ENCODE data around the gene PGAM5. TPM values are rescaled to one million over a fixed set of nuclear protein-coding genes. Genes with fewer than 3 reads are reported as not detected.

Gene PGAM5
- total RNA-seq, 1 experiment from 2014 or later: 135 TPM

DNA sequence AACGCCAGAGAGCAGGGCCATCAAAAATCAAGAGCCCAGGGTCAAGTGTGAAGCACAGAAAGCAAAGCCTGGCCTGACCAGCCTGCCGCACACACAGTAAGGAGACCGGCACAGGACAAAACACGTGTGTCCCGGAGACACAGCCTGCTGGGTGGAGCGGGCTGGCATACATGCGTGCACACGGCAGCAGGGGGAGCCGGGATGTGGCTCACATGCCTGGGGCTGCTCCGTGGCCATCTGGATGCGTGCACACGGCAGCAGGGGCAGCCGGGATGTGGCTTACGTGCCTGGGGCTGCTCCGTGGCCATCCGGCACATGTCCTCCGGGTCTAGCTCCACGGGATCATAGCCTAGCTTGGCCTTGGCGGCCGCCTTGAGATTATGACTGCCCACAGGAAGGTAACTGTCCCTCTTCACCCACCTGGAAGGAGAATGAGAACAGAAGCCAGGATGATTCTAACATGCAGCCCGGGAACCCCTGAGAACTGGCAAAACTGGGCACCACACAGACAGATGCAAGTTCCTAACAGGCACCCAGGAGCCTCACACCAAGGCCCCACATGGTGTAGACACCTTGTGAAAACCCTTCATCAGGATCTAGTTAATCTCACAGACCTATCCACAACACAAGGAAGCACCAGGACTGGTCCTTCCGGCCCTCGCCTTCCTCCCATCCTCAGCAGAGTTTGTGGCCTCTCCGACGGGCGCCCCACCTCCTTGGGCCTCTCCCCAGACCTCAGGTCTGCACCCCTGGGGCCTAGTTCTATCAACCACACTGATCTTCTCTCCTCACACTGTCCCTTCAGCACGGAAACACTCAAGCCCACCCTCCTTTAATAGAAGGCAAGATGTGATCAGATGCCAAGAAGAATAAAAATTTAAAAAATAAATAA is 37.1 kb upstream of the PGAM5 start:
- H3K9me2 ChIP-seq (replicated peaks; ENCODE audit: low read length): no peaks in the 10 kb centered on the region
- no peak for ATAC-seq
- BruUV-seq (replicated peaks): no TSS peak

DNA sequence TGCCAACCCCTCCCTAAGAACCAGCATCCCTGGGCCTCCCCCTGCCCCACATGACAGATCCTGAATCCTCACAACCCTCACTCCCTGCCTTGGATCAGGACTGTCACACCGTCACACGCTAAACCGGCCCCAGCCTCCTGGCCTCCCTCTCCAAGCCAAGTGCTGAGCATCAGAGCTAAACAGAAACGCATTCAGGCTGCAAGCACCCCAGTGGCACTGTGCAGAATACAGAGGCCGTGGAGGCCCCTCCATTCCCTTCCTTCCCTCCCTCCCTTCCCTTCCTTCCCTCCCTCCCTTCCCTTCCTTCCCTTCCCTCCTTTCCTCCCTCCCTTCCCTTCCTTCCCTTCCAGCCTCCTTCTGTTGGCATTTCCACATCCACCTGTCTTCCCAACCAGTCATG is 36.1 kb upstream of the PGAM5 start:
- H3K9ac ChIP-seq (ENCODE audit: low read length): no peak overlapping the region
- ChIA-PET POLR2A (ENCODE audit: unreplicated experiment) (no interaction called here), CTCF (no interaction called here)
- TF ChIP-seq EZH2 (IDR thresholded peaks at IDR 0.05; ENCODE audit: low read length, unreplicated experiment): no peak
- TF ChIP-seq EZH2phosphoT487 (IDR thresholded peaks at IDR 0.05; ENCODE audit: borderline replicate concordance, low read length): no peak
- TF ChIP-seq, protein P1, sequence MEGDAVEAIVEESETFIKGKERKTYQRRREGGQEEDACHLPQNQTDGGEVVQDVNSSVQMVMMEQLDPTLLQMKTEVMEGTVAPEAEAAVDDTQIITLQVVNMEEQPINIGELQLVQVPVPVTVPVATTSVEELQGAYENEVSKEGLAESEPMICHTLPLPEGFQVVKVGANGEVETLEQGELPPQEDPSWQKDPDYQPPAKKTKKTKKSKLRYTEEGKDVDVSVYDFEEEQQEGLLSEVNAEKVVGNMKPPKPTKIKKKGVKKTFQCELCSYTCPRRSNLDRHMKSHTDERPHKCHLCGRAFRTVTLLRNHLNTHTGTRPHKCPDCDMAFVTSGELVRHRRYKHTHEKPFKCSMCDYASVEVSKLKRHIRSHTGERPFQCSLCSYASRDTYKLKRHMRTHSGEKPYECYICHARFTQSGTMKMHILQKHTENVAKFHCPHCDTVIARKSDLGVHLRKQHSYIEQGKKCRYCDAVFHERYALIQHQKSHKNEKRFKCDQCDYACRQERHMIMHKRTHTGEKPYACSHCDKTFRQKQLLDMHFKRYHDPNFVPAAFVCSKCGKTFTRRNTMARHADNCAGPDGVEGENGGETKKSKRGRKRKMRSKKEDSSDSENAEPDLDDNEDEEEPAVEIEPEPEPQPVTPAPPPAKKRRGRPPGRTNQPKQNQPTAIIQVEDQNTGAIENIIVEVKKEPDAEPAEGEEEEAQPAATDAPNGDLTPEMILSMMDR (conservative IDR thresholded peaks at IDR 0.05; ENCODE audit: low read depth, low read length): no peak
- H3K27me3 ChIP-seq (ENCODE audit: low read length): no peaks in the 10 kb centered on the region
- H3K4me1 ChIP-seq (ENCODE audit: insufficient read depth, low read length): no peaks in the 10 kb centered on the region
- H3K36me3 ChIP-seq (ENCODE audit: low read depth, low read length): peaks cover 52% of the 10 kb centered on the region
- 0 out of 2 replicates have a peak, but pooled peaks cover 4% of the 10 kb centered on the region for H4K20me1 ChIP-seq (ENCODE audit: low read length)
- no peaks in the 10 kb centered on the region for H3K9me2 ChIP-seq (replicated peaks; ENCODE audit: low read length)
- H3K27ac ChIP-seq (ENCODE audit: low read length): no peak overlapping the region
- H3K79me2 ChIP-seq (ENCODE audit: low read length): no peaks in the 10 kb centered on the region
- no peaks in the 10 kb centered on the region for H3K9me3 ChIP-seq (ENCODE audit: low read length)
- no peak overlapping the region for H3K4me2 ChIP-seq (ENCODE audit: low read length)
- no peak overlapping the region for H3K4me3 ChIP-seq (ENCODE audit: low read length)
- DNase-seq (no peak), ATAC-seq (no peak)
- intact Hi-C loops (cut with micrococcal nuclease): no loop called here
- no peaks in the 10 kb centered on the region for H3F3A ChIP-seq (ENCODE audit: low read length, unreplicated experiment)
- H2AFZ ChIP-seq (ENCODE audit: low read length): no peak overlapping the region
- no TSS peak for BruUV-seq (replicated peaks)

More for the DNA sequence above, 37.1 kb upstream of the PGAM5 start:
- H3K4me2 ChIP-seq (ENCODE audit: low read length): no peak overlapping the region
- no peaks in the 10 kb centered on the region for H3K9me3 ChIP-seq (ENCODE audit: low read length)
- H4K20me1 ChIP-seq (ENCODE audit: low read length): no peaks in the 10 kb centered on the region
- POLR2A ChIA-PET (ENCODE audit: unreplicated experiment): no interaction called here
- intact Hi-C loops (cut with micrococcal nuclease): no loop called here
- H3K36me3 ChIP-seq (ENCODE audit: low read depth, low read length): peaks cover 47% of the 10 kb centered on the region
- no peak overlapping the region for H3K9ac ChIP-seq (ENCODE audit: low read length)
- DNase-seq: no peak
- H3K79me2 ChIP-seq (ENCODE audit: low read length): no peaks in the 10 kb centered on the region
- CTCF ChIA-PET: no interaction called here
- H2AFZ ChIP-seq (ENCODE audit: low read length): no peak overlapping the region
- H3K4me1 ChIP-seq (ENCODE audit: insufficient read depth, low read length): no peaks in the 10 kb centered on the region
- no peak overlapping the region for H3K27ac ChIP-seq (ENCODE audit: low read length)
- H3K27me3 ChIP-seq (ENCODE audit: low read length): no peaks in the 10 kb centered on the region
- H3F3A ChIP-seq (ENCODE audit: low read length, unreplicated experiment): no peaks in the 10 kb centered on the region
- H3K4me3 ChIP-seq (ENCODE audit: low read length): no peak overlapping the region
- TF ChIP-seq EZH2 (IDR thresholded peaks at IDR 0.05; ENCODE audit: low read length, unreplicated experiment) (no peak), EZH2phosphoT487 (IDR thresholded peaks at IDR 0.05; ENCODE audit: borderline replicate concordance, low read length) (no peak)
- TF ChIP-seq, protein P1 (conservative IDR thresholded peaks at IDR 0.05; ENCODE audit: low read depth, low read length): no peak
